ENCODE results near the gene HM13. TPM values are rescaled to one million over a fixed set of nuclear protein-coding genes. Genes with fewer than 3 reads are reported as not detected.
"Not testable (repeated sequence)": the region's sequence is repeated elsewhere in the genome, so short reads cannot be mapped to it uniquely, and the experiment has no call there.

The HM13 gene
- total and polyA plus RNA-seq, 11 donors, result 22.3 to 119 (median 41.0) TPM

GRCh38 chr20:31595380-31595653 lies 81.1 kb downstream of the HM13 start:
- Histone ChIP-seq H3K9me3 (no peaks in the 10 kb centered on the region), H3K36me3 (no peaks in the 10 kb centered on the region), H3K4me1 (peaks cover 3 to 40% (median 23%) of the 10 kb centered on the region in 12 donors), H3K27ac (peak overlapping the region; percentile 73 to 97 (median 90)), H3K4me3 (no peak overlapping the region), H3K27me3 (no peaks in the 10 kb centered on the region)
- WGBS, 4 donors, result 62 to 73% (median 67%) methylated on average over 3 of the region's 3 CpGs
- DNase-seq, result no peak
- ATAC-seq, result no peak
- TF ChIP-seq, protein P1, sequence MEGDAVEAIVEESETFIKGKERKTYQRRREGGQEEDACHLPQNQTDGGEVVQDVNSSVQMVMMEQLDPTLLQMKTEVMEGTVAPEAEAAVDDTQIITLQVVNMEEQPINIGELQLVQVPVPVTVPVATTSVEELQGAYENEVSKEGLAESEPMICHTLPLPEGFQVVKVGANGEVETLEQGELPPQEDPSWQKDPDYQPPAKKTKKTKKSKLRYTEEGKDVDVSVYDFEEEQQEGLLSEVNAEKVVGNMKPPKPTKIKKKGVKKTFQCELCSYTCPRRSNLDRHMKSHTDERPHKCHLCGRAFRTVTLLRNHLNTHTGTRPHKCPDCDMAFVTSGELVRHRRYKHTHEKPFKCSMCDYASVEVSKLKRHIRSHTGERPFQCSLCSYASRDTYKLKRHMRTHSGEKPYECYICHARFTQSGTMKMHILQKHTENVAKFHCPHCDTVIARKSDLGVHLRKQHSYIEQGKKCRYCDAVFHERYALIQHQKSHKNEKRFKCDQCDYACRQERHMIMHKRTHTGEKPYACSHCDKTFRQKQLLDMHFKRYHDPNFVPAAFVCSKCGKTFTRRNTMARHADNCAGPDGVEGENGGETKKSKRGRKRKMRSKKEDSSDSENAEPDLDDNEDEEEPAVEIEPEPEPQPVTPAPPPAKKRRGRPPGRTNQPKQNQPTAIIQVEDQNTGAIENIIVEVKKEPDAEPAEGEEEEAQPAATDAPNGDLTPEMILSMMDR (IDR thresholded peaks at IDR 0.05), result no peak
- TF ChIP-seq POLR2A (IDR thresholded peaks at IDR 0.05), result no peak
- intact Hi-C loops (cut with DNase I), result loop anchor here in 2 of 10 donors (1.0 to 2.0 kb wide), 2 partner anchors 13 to 15 kb away; no protein-coding TSS in a partner anchor

GRCh38 chr20:31595654-31596411 lies 81.6 kb downstream of the HM13 start:
- DNase-seq (peak; percentile 88 to 92 (median 90)), ATAC-seq (peak; percentile 90 to 95 (median 92))
- H3K4me1 ChIP-seq, result peaks cover 3 to 40% (median 23%) of the 10 kb centered on the region in 12 donors
- intact Hi-C loops (cut with DNase I), result loop anchor here in 2 of 10 donors (1.0 to 2.0 kb wide), 4 partner anchors 8 to 23 kb away; no protein-coding TSS in a partner anchor
- 24 to 42% (median 40%) methylated on average over 11 to 15 of the region's 15 CpGs for whole genome bisulfite sequencing, 4 donors
- no peak overlapping the region for H3K4me3 ChIP-seq
- H3K27ac ChIP-seq, result peak overlapping the region; percentile 73 to 97 (median 90)
- H3K36me3 ChIP-seq, result no peaks in the 10 kb centered on the region
- H3K27me3 ChIP-seq, result no peaks in the 10 kb centered on the region
- TF ChIP-seq POLR2A (IDR thresholded peaks at IDR 0.05), result peak in 1 of 2 donors; percentile 60
- TF ChIP-seq, protein P1 (IDR thresholded peaks at IDR 0.05), result no peak
- no peaks in the 10 kb centered on the region for H3K9me3 ChIP-seq

DNA sequence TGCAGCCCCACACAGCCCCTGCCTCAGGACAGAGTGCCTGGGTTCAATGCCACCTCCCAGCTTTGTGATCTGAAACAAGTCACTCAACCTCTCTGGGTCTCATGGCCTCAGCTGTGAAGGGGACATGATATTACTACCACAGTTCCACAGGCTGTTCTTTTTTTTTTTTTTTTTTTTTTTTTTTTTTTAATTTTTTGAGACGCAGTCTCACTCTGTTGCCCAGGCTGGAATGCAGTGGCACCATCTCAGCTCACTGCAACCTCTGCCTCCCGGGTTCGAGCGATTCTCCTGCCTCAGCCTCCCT lies 82.1 kb downstream of the HM13 start:
- not testable (repeated sequence) for H3K27me3 ChIP-seq, H3K4me3 ChIP-seq, H3K9me3 ChIP-seq, DNase-seq, H3K36me3 ChIP-seq, ATAC-seq
- intact Hi-C loops (cut with DNase I), result loop anchor here in 1 of 10 donors (1.0 kb wide), 2 partner anchors 8 to 23 kb away; no protein-coding TSS in a partner anchor
- H3K4me1 ChIP-seq, result peaks cover 3 to 38% (median 21%) of the 10 kb centered on the region in 12 donors
- H3K27ac ChIP-seq, result peak overlapping the region; percentile 73 to 97 (median 90)
- WGBS, 4 donors, result 71 to 88% (median 76%) methylated on average over 4 of the region's 4 CpGs

DNA sequence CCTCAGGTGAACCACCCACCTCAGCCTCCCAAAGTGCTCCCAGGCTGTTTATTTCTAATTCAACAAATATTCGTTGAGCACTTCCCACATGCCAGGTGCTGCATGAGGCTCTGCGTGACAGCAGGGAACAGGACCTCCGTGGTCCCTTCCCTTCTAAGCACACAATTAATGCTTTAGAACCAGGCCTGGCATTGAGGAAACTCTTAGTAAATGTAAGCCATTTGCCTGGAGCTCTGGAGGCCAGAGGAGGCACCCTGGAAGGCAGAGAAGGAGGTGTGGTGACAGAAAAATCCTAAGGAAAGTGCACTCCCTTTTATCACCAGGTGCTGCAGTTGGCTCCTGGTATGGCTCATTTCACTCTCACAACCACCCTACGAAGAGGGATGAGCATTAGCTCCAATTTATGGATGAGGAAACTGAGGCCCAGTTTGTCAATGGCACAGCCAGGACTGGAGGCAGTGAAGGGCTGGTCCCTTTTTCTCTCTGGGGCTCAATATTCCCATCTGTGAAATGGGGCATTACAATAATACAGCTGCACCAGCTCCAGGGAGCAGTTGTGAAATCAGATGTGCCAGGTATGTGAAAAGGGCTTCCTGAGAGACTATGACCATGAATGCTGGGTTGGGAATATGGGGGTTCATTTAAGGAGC lies 82.7 kb downstream of the HM13 start:
- no peaks in the 10 kb centered on the region for H3K36me3 ChIP-seq
- DNase-seq (no peak), ATAC-seq (no peak)
- TF ChIP-seq, protein P1 (IDR thresholded peaks at IDR 0.05), result no peak
- TF ChIP-seq POLR2A (IDR thresholded peaks at IDR 0.05), result no peak
- peak overlapping the region; percentile 73 to 97 (median 90) for H3K27ac ChIP-seq
- no peak overlapping the region for H3K4me3 ChIP-seq
- WGBS, 4 donors, result 75 to 76% (median 76%) methylated on average over 4 of the region's 4 CpGs
- H3K27me3 ChIP-seq, result no peaks in the 10 kb centered on the region
- intact Hi-C loops (cut with DNase I), result loop anchor here in 1 of 10 donors (1.0 kb wide), 2 partner anchors 7 to 24 kb away; no protein-coding TSS in a partner anchor
- peaks cover 3 to 35% (median 21%) of the 10 kb centered on the region in 12 donors for H3K4me1 ChIP-seq
- no peaks in the 10 kb centered on the region for H3K9me3 ChIP-seq
